Nephron progenitor cell (in vitro differentiated cells): Measurements from ENCODE around the gene JAKMIP2.

Source experiments
- DNase-seq: peaks from one replicate; pipeline ENCODE4 v3.0.0; 2021
- H3K27ac Mint-ChIP-seq: 2 replicates; pipeline ENCODE4 v1.8.0; 2021; ENCODE audit warnings: mild to moderate bottlenecking, moderate library complexity, mixed read lengths
- H3K27me3 Mint-ChIP-seq: 2 replicates; pipeline ENCODE4 v1.8.0; 2021; ENCODE audit warnings: mild to moderate bottlenecking, low read depth, mixed read lengths; ENCODE audit not compliant: poor library complexity
- H3K36me3 Mint-ChIP-seq: 2 replicates; pipeline ENCODE4 v1.8.0; 2021; ENCODE audit warnings: low read depth, mixed read lengths
- H3K4me1 Mint-ChIP-seq: 2 replicates; pipeline ENCODE4 v1.8.0; 2021; ENCODE audit warnings: mixed read lengths
- H3K4me3 Mint-ChIP-seq: 2 replicates; pipeline ENCODE4 v1.8.0; 2021; ENCODE audit warnings: mild to moderate bottlenecking, moderate library complexity, mixed read lengths
- H3K9me3 Mint-ChIP-seq: 2 replicates; pipeline ENCODE4 v1.8.0; 2021; ENCODE audit warnings: mild to moderate bottlenecking, moderate library complexity, mixed read lengths
- TF ChIP-seq, protein P1 (sequence below): fragments of 200-600 bp; sonication (generic); IDR thresholded peaks from 2 replicates; pipeline ENCODE4 v1.5.0; 2021; ENCODE audit warnings: antibody characterized with exemption

Gene JAKMIP2

DNA sequence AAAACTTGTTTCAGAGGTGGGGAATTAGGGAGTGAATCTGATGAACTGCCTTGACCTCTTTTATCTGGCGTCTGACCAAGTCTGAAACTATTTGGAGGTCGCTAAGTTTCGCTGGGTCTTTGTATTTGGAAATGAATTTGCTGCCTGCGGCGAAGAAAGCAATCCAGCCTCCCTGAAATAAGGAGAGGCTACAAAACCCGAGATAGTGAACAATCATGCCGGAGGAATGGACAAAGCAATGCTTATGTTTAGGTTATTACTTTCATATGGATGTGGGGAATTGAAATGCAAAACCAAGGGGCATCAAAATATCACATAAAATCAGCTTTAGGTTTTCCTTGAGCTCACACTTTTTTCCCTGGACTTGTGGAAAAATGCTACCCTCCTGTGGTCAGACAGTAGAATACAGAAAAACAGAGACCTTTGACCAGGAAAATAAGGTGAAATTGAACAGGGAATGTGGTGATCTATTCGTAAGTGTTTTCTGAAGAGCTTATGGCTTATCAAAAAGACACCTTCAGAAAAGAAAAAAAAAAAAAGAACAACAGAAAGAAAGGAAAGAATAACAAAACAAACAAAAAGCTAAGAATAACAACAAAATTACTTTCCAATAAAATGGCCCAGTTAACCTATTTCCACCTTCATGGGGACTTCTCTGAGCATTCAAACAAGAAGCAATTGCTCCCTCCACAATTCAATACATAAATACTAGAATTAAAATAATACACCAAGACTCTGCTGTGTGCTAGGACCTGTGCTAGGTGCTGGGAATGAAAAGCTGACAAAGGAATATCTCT lies 204.1 kb downstream of the JAKMIP2 start:
- peak overlapping the region; percentile 39 for H3K4me3 Mint-ChIP-seq
- no peak overlapping the region for H3K27ac Mint-ChIP-seq
- H3K36me3 Mint-ChIP-seq, result no peaks in the 10 kb centered on the region
- peaks cover 2% of the 10 kb centered on the region for H3K27me3 Mint-ChIP-seq
- peaks cover 21% of the 10 kb centered on the region for H3K9me3 Mint-ChIP-seq
- TF ChIP-seq, protein P1, sequence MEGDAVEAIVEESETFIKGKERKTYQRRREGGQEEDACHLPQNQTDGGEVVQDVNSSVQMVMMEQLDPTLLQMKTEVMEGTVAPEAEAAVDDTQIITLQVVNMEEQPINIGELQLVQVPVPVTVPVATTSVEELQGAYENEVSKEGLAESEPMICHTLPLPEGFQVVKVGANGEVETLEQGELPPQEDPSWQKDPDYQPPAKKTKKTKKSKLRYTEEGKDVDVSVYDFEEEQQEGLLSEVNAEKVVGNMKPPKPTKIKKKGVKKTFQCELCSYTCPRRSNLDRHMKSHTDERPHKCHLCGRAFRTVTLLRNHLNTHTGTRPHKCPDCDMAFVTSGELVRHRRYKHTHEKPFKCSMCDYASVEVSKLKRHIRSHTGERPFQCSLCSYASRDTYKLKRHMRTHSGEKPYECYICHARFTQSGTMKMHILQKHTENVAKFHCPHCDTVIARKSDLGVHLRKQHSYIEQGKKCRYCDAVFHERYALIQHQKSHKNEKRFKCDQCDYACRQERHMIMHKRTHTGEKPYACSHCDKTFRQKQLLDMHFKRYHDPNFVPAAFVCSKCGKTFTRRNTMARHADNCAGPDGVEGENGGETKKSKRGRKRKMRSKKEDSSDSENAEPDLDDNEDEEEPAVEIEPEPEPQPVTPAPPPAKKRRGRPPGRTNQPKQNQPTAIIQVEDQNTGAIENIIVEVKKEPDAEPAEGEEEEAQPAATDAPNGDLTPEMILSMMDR, result peak; percentile 64
- H3K4me1 Mint-ChIP-seq, result peaks cover 16% of the 10 kb centered on the region
- DNase-seq, result peak; percentile 9

DNA sequence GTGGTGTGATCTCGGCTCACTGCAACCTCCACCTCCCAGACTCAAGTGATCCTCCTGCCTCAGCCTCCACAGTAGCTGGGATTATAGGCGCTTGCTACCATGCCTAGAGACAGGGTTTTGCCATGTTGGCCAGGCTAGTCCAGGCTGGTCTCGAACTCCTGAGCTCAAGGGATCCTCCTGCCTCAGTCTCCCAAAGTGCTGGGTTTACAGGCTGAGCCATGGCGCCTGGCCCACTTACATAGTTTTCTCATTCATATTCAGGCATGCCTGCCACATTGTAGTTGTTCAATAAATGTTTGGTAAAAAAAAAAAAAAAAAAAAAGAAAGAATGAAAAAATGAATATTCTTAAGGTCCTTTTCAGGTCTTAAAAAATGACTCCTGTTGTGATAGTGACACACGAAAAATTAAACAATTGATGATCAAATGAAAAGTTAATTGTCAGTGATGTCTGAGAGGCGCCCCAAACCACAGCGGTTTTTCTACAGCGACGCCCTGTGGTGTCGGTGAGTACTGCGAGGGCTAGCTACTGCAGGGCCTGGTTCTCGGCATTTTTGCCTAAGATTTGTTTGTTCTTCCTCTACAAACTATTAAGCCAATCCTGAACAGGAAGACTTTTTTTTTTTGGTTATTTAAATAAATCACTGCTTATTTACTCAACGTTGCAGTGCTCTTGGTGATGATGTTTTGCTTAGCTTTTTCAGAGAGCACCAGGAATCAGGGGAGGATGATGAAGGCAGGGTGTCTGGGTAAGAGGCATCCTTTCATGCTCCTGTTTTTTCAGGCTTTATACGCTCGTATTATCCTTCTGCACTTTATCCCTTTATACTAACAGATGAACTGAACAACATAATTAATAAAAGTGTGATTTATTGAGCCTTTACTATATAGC lies 205.6 kb downstream of the JAKMIP2 start:
- Mint-ChIP-seq H3K27ac (no peak overlapping the region), H3K36me3 (no peaks in the 10 kb centered on the region), H3K4me3 (no peak overlapping the region), H3K9me3 (peaks cover 21% of the 10 kb centered on the region), H3K4me1 (peaks cover 16% of the 10 kb centered on the region), H3K27me3 (peaks cover 2% of the 10 kb centered on the region)
- peak; percentile 81 for DNase-seq
- TF ChIP-seq, protein P1, result peak; percentile 97

DNA sequence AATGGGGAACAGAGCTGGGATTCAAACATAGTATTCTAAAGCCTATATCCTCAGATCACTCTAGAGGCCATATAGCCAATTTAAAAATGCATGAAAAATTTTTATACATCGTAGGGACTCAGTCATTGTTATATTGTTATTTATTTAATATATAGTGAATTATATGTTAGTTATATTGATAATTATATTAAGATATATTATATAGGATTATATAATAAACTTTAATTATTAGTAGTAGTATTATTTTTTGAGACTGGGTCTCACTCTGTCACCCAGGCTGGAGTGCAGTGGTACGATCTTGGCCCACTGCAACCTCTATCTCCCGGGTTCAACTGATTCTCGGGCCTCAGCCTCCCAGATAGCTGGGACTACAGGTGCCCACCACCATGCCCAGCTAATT lies 206.9 kb downstream of the JAKMIP2 start:
- no peak for DNase-seq
- TF ChIP-seq, protein P1, result no peak
- Mint-ChIP-seq H3K27me3 (peaks cover under 1% of the 10 kb centered on the region), H3K27ac (no peak overlapping the region), H3K4me3 (no peak overlapping the region), H3K36me3 (no peaks in the 10 kb centered on the region), H3K9me3 (peaks cover 13% of the 10 kb centered on the region), H3K4me1 (peaks cover 16% of the 10 kb centered on the region)

DNA sequence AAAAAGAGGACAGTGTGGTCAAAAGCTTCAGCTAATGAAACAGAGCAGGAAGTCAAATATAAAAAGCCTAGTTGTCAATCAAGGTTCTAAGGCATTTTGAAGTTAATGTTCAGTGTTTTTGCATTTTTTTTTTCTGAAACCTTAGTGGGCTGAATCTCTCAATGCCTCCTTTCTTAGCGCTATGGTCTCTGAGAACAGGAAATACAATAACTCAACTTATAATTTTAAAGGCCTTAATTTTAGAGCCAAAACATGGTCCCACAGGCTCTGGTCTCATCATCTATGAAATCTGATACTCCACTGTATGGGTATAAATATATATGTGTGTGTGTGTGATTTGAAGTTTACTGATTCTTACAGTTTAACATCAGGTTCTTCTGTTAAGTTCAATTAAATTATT lies 209.3 kb downstream of the JAKMIP2 start:
- Mint-ChIP-seq H3K4me1 (peaks cover 11% of the 10 kb centered on the region), H3K27me3 (peaks cover 4% of the 10 kb centered on the region), H3K4me3 (no peak overlapping the region), H3K36me3 (no peaks in the 10 kb centered on the region), H3K27ac (no peak overlapping the region), H3K9me3 (no peaks in the 10 kb centered on the region)
- TF ChIP-seq, protein P1, result no peak
- no peak for DNase-seq

DNA sequence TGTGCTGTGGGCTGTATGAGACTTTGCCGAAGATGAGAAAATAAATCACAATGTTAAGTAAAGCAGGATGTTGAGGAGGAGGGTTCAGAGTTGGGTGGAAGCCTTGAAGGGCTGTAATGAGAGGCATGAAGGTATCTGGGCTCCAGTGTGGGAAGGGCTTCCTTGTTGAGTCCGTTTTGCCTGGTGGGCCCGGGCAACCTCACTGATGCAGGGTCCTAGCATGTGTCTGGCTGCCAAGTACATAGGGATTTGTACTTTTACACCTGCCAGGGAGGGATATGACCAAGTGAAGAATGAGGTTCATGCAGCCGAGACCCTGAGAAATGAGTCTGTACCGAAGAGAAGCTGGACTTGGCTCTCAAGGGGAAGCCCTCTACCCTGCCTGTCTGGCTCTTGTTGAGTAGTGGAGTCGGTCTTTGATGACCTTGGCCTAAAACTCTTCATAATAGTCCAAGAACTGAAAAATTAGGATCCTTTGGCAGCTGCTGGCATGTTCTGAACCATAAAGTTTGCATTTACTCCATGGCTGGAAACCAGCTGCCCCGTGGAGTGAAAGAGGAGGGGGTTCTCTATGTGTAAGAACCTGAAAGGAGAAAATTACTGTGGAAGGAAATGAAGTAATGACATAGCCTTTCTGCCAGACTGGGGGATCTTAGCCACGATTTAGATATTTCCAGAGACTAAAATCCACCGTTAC lies 213.7 kb downstream of the JAKMIP2 start:
- H3K27me3 Mint-ChIP-seq, result peaks cover 10% of the 10 kb centered on the region
- no peak overlapping the region for H3K27ac Mint-ChIP-seq
- TF ChIP-seq, protein P1, result no peak
- no peaks in the 10 kb centered on the region for H3K4me1 Mint-ChIP-seq
- H3K36me3 Mint-ChIP-seq, result no peaks in the 10 kb centered on the region
- DNase-seq, result no peak
- H3K4me3 Mint-ChIP-seq, result no peak overlapping the region
- no peaks in the 10 kb centered on the region for H3K9me3 Mint-ChIP-seq
